ENCODE measurements around the gene UIMC1. TPM values are rescaled to one million over a fixed set of nuclear protein-coding genes. Genes with fewer than 3 reads are reported as not detected.

UIMC1 gene
- total RNA-seq, 1 experiment from 2014 or later: 20.7 TPM

GRCh38 chr5:177008716-177009115 is 2.1 kb upstream of the UIMC1 start:
- Histone ChIP-seq H3K9me2 (replicated peaks; ENCODE audit: low read length) (no peaks in the 10 kb centered on the region), H3K27ac (ENCODE audit: low read length) (no peak overlapping the region), H3K4me1 (ENCODE audit: insufficient read depth, low read length) (peaks cover 12% of the 10 kb centered on the region), H3K9me3 (ENCODE audit: low read length) (no peaks in the 10 kb centered on the region), H3K36me3 (ENCODE audit: low read depth, low read length) (no peaks in the 10 kb centered on the region), H3K9ac (ENCODE audit: low read length) (no peak overlapping the region), H4K20me1 (ENCODE audit: low read length) (peaks cover 19% of the 10 kb centered on the region), H2AFZ (ENCODE audit: low read length) (no peak overlapping the region), H3K4me2 (ENCODE audit: low read length) (no peak overlapping the region), H3F3A (ENCODE audit: low read length, unreplicated experiment) (no peaks in the 10 kb centered on the region), H3K79me2 (ENCODE audit: low read length) (peaks cover 28% of the 10 kb centered on the region), H3K27me3 (ENCODE audit: low read length) (no peaks in the 10 kb centered on the region), H3K4me3 (ENCODE audit: low read length) (no peak overlapping the region)
- intact Hi-C loops (cut with micrococcal nuclease): no loop called here
- ATAC-seq (no peak), DNase-seq (no peak)
- CTCF ChIA-PET: no interaction called here
- BruUV-seq (replicated peaks): no TSS peak
- POLR2A ChIA-PET (ENCODE audit: unreplicated experiment): no interaction called here
- TF ChIP-seq CTCF (conservative IDR thresholded peaks at IDR 0.05; ENCODE audit: low read depth, low read length): no peak
- no peak for TF ChIP-seq EZH2 (IDR thresholded peaks at IDR 0.05; ENCODE audit: low read length, unreplicated experiment)
- TF ChIP-seq EZH2phosphoT487 (IDR thresholded peaks at IDR 0.05; ENCODE audit: borderline replicate concordance, low read length): no peak

GRCh38 chr5:177005619-177006264 is 837 bp downstream of the UIMC1 start:
- Histone ChIP-seq H4K20me1 (ENCODE audit: low read length) (peaks cover 29% of the 10 kb centered on the region), H3K4me3 (ENCODE audit: low read length) (peak overlapping the region; percentile 95), H3K79me2 (ENCODE audit: low read length) (peaks cover 58% of the 10 kb centered on the region), H3K9me2 (replicated peaks; ENCODE audit: low read length) (no peaks in the 10 kb centered on the region), H3F3A (ENCODE audit: low read length, unreplicated experiment) (no peaks in the 10 kb centered on the region), H3K27ac (ENCODE audit: low read length) (peak overlapping the region; percentile 67), H3K9me3 (ENCODE audit: low read length) (no peaks in the 10 kb centered on the region), H3K9ac (ENCODE audit: low read length) (peak overlapping the region; percentile 93), H2AFZ (ENCODE audit: low read length) (peak overlapping the region; percentile 89), H3K4me1 (ENCODE audit: insufficient read depth, low read length) (peaks cover 12% of the 10 kb centered on the region), H3K4me2 (ENCODE audit: low read length) (peak overlapping the region; percentile 98), H3K27me3 (ENCODE audit: low read length) (no peaks in the 10 kb centered on the region), H3K36me3 (ENCODE audit: low read depth, low read length) (no peaks in the 10 kb centered on the region)
- ATAC-seq: peak; percentile 74
- TF ChIP-seq EZH2 (IDR thresholded peaks at IDR 0.05; ENCODE audit: low read length, unreplicated experiment) (no peak), CTCF (conservative IDR thresholded peaks at IDR 0.05; ENCODE audit: low read depth, low read length) (peak; percentile 57), EZH2phosphoT487 (IDR thresholded peaks at IDR 0.05; ENCODE audit: borderline replicate concordance, low read length) (no peak)
- intact Hi-C loops (cut with micrococcal nuclease): no loop called here
- ChIA-PET CTCF (interaction anchor here (0.5 kb wide), 1 partner anchor 45 kb away, joined by 3 read pairs; no protein-coding TSS in a partner anchor), POLR2A (ENCODE audit: unreplicated experiment) (interaction anchor here (0.7 kb wide), 1 partner anchor 18 kb away, joined by 6 read pairs; no protein-coding TSS in a partner anchor)
- peak; percentile 72 for DNase-seq
- no TSS peak for BruUV-seq (replicated peaks)

GRCh38 chr5:177004961-177005360 is 1.6 kb downstream of the UIMC1 start:
- Histone ChIP-seq H3K27me3 (ENCODE audit: low read length) (no peaks in the 10 kb centered on the region), H4K20me1 (ENCODE audit: low read length) (peaks cover 29% of the 10 kb centered on the region), H3K4me2 (ENCODE audit: low read length) (peak overlapping the region; percentile 98), H3K4me3 (ENCODE audit: low read length) (peak overlapping the region; percentile 95), H3K36me3 (ENCODE audit: low read depth, low read length) (no peaks in the 10 kb centered on the region), H2AFZ (ENCODE audit: low read length) (no peak overlapping the region), H3K9ac (ENCODE audit: low read length) (peak overlapping the region; percentile 93; the same call in 1 of the 2 replicates), H3K9me2 (replicated peaks; ENCODE audit: low read length) (no peaks in the 10 kb centered on the region), H3K4me1 (ENCODE audit: insufficient read depth, low read length) (peaks cover 12% of the 10 kb centered on the region), H3F3A (ENCODE audit: low read length, unreplicated experiment) (no peaks in the 10 kb centered on the region), H3K27ac (ENCODE audit: low read length) (no peak overlapping the region), H3K79me2 (ENCODE audit: low read length) (peaks cover 66% of the 10 kb centered on the region), H3K9me3 (ENCODE audit: low read length) (no peaks in the 10 kb centered on the region)
- DNase-seq (no peak), ATAC-seq (no peak)
- POLR2A ChIA-PET (ENCODE audit: unreplicated experiment): no interaction called here
- TF ChIP-seq EZH2 (IDR thresholded peaks at IDR 0.05; ENCODE audit: low read length, unreplicated experiment) (no peak), EZH2phosphoT487 (IDR thresholded peaks at IDR 0.05; ENCODE audit: borderline replicate concordance, low read length) (no peak)
- no TSS peak for BruUV-seq (replicated peaks)
- CTCF ChIA-PET: no interaction called here
- intact Hi-C loops (cut with micrococcal nuclease): no loop called here

Measured in PC-3 (cell line).